Lung (tissue), 12 donors: ENCODE data around the gene PKNOX1. TPM values are rescaled to one million over a fixed set of nuclear protein-coding genes. Genes with fewer than 3 reads are reported as not detected.
"Not testable (repeated sequence)": the region's sequence is repeated elsewhere in the genome, so short reads cannot be mapped to it uniquely, and the experiment has no call there.

Source experiments
- ATAC-seq: fragments of 200-7000 bp; cut with Tn5 transposase; one replicate; pipeline ENCODE4 v1.9.1; 2020; ENCODE audit warnings: moderate number of reproducible peaks; ENCODE audit not compliant: insufficient read depth, low FRiP score
- DNase-seq, 3 donors: peaks; one replicate each; pipeline ENCODE4 v3.0.0-alpha.2; 2013 to 2017
- H3K27ac ChIP-seq, 2 donors: one replicate each; pipeline ENCODE4 v1.5.1; 2013; ENCODE audit warnings: mild to moderate bottlenecking in 2 of 2, moderate library complexity in 2 of 2, control low read depth in 1 of 2, inconsistent platforms in 1 of 2, low read depth in 1 of 2, low read length in 1 of 2
- H3K27me3 ChIP-seq, 3 donors: one replicate each; pipeline ENCODE4 v1.5.1; 2013; ENCODE audit warnings: low read length in 2 of 3; ENCODE audit not compliant: control insufficient read depth in 3 of 3, insufficient read depth in 3 of 3
- H3K36me3 ChIP-seq, 4 donors: one replicate each; pipeline ENCODE4 v1.5.1; 2013; ENCODE audit warnings: low read length in 4 of 4, mild to moderate bottlenecking in 1 of 4, moderate library complexity in 1 of 4; ENCODE audit not compliant: control insufficient read depth in 4 of 4, insufficient read depth in 4 of 4
- H3K4me1 ChIP-seq, 5 donors: one replicate each; pipeline ENCODE4 v1.5.1; 2013; ENCODE audit warnings: low read length in 5 of 5, mild to moderate bottlenecking in 2 of 5, moderate library complexity in 1 of 5; ENCODE audit not compliant: control insufficient read depth in 5 of 5, insufficient read depth in 5 of 5
- H3K4me3 ChIP-seq: one replicate; pipeline ENCODE4 v1.5.1; 2013; ENCODE audit warnings: mild to moderate bottlenecking, control low read depth, moderate library complexity
- H3K9ac ChIP-seq, 2 donors: one replicate each; pipeline ENCODE4 v1.5.1; 2013; ENCODE audit warnings: low read length in 2 of 2, control low read depth in 1 of 2; ENCODE audit not compliant: insufficient read depth in 1 of 2
- H3K9me3 ChIP-seq, 4 donors: one replicate each; pipeline ENCODE4 v1.5.1; 2013; ENCODE audit warnings: low read length in 3 of 4, mild to moderate bottlenecking in 1 of 4, moderate library complexity in 1 of 4; ENCODE audit not compliant: control insufficient read depth in 4 of 4, insufficient read depth in 3 of 4
- WGBS, 2 donors: extraction: QIAGEN DNeasy Blood & Tissue Kit; methylation state at CpG; one replicate each; pipeline ENCODE4 v1.1.7; 2013; 5-methylcytosine and 5-hydroxymethylcytosine counted together
- polyA plus RNA-seq, 2 donors: library from polyadenylated mRNA; stranded (reverse); fragments of 200-250 nt; gene quantifications; one replicate each; pipeline ENCODE4 v1.2.1, GENCODE V29; 2013
- total RNA-seq, 2 donors: library from RNA; depleted of rRNA in 1 of 2; stranded (reverse); fragments of >200 nt in 1 of 2; gene quantifications; one replicate each; pipeline ENCODE4 v1.2.1, GENCODE V29; 2014 to 2021
- TF ChIP-seq, protein P1 (sequence below): IDR thresholded peaks from 2 replicates; pipeline ENCODE4 v1.5.1; 2012; ENCODE audit warnings: mild to moderate bottlenecking; ENCODE audit errors: control extremely low read depth, extremely low read depth
- donor health status: control.
- donor health status: control.
- donor health status: Bipolar disorder and iron deficiency.
- donor health status: healthy.
- donor health status: DM: yes; HTN: yes; CAD: no.

The PKNOX1 gene
- total and polyA plus RNA-seq, 4 donors = 9.6 to 40.4 (median 14.2) TPM

DNA sequence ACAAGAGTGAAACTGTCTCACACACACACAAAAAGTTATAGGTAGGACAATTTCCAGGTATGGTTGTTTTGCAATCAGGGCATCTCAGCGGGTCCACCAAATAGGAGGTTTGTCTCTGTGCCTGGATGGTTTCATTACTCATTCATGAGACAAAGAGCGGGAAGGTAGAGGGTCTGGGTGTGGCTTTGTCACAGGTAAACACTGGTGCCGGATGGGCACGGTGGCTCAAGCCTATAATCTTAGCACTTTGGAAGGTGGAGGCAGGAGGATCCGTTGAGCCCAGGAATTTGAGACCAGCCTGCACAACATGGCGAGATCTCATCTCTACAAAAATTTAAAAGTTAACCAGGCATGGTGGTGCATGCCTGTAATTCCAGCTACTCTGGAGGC lies 32.7 kb upstream of the PKNOX1 start:
- Histone ChIP-seq H3K36me3 (no peaks in the 10 kb centered on the region), H3K4me3 (no peak overlapping the region), H3K27ac (no peak overlapping the region), H3K27me3 (no peaks in the 10 kb centered on the region), H3K9ac (no peak overlapping the region), H3K9me3 (no peaks in the 10 kb centered on the region), H3K4me1 (peaks cover 0 to 33% (median 10%) of the 10 kb centered on the region in 5 donors)
- TF ChIP-seq, protein P1, sequence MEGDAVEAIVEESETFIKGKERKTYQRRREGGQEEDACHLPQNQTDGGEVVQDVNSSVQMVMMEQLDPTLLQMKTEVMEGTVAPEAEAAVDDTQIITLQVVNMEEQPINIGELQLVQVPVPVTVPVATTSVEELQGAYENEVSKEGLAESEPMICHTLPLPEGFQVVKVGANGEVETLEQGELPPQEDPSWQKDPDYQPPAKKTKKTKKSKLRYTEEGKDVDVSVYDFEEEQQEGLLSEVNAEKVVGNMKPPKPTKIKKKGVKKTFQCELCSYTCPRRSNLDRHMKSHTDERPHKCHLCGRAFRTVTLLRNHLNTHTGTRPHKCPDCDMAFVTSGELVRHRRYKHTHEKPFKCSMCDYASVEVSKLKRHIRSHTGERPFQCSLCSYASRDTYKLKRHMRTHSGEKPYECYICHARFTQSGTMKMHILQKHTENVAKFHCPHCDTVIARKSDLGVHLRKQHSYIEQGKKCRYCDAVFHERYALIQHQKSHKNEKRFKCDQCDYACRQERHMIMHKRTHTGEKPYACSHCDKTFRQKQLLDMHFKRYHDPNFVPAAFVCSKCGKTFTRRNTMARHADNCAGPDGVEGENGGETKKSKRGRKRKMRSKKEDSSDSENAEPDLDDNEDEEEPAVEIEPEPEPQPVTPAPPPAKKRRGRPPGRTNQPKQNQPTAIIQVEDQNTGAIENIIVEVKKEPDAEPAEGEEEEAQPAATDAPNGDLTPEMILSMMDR = no peak
- 91 to 94% methylated on average over 6 of the region's 6 CpGs for WGBS, 2 donors
- ATAC-seq = no peak
- DNase-seq = no peak

DNA sequence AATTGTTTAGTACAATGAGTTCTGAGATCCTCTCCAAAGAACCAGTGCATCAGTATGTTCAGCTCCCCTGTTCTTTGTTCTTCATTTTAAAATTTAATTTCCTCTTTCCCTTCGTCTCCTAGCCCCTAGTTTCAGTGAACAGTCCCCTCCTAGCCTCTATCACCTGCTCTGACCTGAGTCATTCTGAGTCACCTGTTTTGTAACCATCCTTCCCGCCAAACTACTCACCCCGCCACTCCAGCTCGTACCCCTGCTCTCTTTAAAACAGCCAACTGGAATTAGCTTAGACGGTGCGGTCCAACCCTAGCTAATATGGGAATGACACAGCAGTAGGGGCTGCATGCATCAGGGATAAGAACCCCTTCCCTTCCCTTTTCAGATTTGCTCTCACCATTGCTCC lies 32.1 kb upstream of the PKNOX1 start:
- H3K27ac ChIP-seq = no peak overlapping the region
- ATAC-seq = no peak
- TF ChIP-seq, protein P1 = no peak
- H3K36me3 ChIP-seq = no peaks in the 10 kb centered on the region
- no peak overlapping the region for H3K4me3 ChIP-seq
- no peaks in the 10 kb centered on the region for H3K27me3 ChIP-seq
- H3K9ac ChIP-seq = no peak overlapping the region
- peaks cover 0 to 27% (median 8%) of the 10 kb centered on the region in 5 donors for H3K4me1 ChIP-seq
- 56 to 67% methylated on average over 6 of the region's 6 CpGs for WGBS, 2 donors
- no peak for DNase-seq
- H3K9me3 ChIP-seq = no peaks in the 10 kb centered on the region

DNA sequence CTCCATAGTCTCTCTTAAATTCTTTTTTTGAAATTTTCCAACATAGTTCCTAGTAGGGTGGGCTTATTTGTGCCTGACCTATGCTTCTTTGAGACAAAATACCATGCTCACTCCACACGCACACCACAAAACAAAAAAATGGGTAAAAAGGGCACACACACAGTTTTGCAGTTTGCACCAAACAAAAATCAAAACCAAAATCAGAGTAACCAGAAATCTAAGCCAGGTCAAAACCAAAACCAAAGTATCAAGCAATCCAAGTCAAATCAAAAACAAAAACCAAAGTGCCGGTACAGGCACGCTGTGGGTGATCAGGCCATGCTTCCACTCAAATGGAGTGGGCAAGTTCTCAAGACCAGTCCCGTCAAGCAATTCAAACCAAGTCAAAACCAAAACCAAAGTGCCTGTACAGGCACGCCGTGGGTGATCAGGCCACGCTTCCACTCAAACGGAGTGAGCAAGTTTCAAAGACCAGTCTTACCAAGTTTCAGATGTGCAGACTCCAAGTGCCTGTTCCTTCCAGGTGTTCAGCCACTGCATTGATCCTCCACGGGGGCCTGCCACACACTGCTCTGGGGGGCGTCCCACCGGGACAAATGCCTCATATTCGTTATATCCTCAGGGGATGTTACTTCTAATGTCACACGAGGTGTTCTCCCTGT lies 25.1 kb upstream of the PKNOX1 start:
- H3K4me1 ChIP-seq, ATAC-seq, H3K27me3 ChIP-seq, H3K4me3 ChIP-seq, H3K36me3 ChIP-seq, H3K27ac ChIP-seq, H3K9ac ChIP-seq, H3K9me3 ChIP-seq, DNase-seq: not testable (repeated sequence)
- 84% methylated on average over 13 of the region's 13 CpGs for WGBS, 2 donors

DNA sequence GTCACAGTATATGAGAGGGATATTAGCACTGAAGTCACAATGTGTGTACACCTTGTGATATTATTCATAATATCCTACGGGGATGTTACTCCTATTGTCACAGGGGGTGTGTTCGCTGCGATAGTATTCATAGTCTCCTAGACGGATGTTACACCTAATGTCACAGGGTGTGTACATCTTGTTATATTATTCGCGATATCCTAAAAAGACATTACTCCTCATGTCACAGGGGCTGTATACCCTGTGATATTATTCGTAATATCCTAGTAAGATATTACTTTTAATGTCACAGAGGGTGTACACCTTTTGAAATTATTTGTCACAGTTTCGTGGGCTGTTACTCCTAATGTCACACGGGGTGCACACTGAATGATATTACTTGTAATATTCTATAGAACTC lies 23.2 kb upstream of the PKNOX1 start:
- DNase-seq, H3K36me3 ChIP-seq, H3K27ac ChIP-seq, H3K4me3 ChIP-seq, ATAC-seq, H3K9me3 ChIP-seq, H3K27me3 ChIP-seq, H3K4me1 ChIP-seq, H3K9ac ChIP-seq: not testable (repeated sequence)
- 96 to 97% methylated on average over 9 of the region's 9 CpGs for WGBS, 2 donors
